K562 (cell line): ENCODE data around the gene FUT2. TPM values are rescaled to one million over a fixed set of nuclear protein-coding genes. Genes with fewer than 3 reads are reported as not detected.
A peak's percentile ranks its signal among the peaks of the same experiment; 100 is the strongest.

Experiments
- ATAC-seq: fragments of 200-7000 bp; cut with Tn5 transposase; 3 replicates; pipeline ENCODE4 v1.9.1; 2020; ENCODE audit warnings: moderate library complexity
- BruUV-seq: library from RNA; stranded (reverse); fragments of 400-500 nt; replicated peaks from 2 replicates; lab custom pipeline; 2021; lab: Mats Ljungman, UMichigan
- CTCF ChIA-PET: fragments of 300-600 bp; formaldehyde crosslinking; extraction: SDS; loops from one replicate; lab custom pipeline; 2021; ENCODE audit warnings: low intra/inter-chr PET ratio; lab: Yijun Ruan, JAX
- POLR2A ChIA-PET: fragments of 300-600, 350-650 bp; sonication (Branson Sonifier 250); formaldehyde crosslinking; extraction: SDS; loops from one replicate; lab custom pipeline; 2021; ENCODE audit warnings: antibody characterized with exemption, inconsistent platforms; lab: Yijun Ruan, JAX
- DNase-seq, 4 experiments: peaks; one replicate each; pipeline versions ENCODE4 v3.0.0 to v3.0.0-alpha.2; 2011 to 2018; ENCODE audit warnings: low spot score in 3 of 4, mixed read lengths in 3 of 4; ENCODE audit errors: extremely low read depth in 1 of 4
- FAIRE-seq: peaks from 2 replicates; lab custom pipeline; 2011; peaks lifted over from hg19 to GRCh38; lab: Jason Lieb, UNC
- H2AFZ ChIP-seq: 2 replicates; pipeline ENCODE4 v1.6.0; 2011; ENCODE audit warnings: low read depth, low read length, control low read depth, inconsistent platforms
- H3K27ac ChIP-seq: fragments of 200-600 bp; 3 replicates; pipeline ENCODE4 v1.8.0; 2011; ENCODE audit warnings: low read depth, mild to moderate bottlenecking, control low read depth, inconsistent platforms, low read length, moderate library complexity, mixed read lengths; ENCODE audit errors: extremely low read depth
- H3K27me3 ChIP-seq, 2 experiments: fragments of 300-600 bp in 1 of 2; 2 replicates in 1 of 2; 3 replicates in 1 of 2; pipeline versions ENCODE4 v1.6.0 to v1.8.0; 2011; ENCODE audit warnings: inconsistent platforms in 2 of 2, low read length in 2 of 2, mild to moderate bottlenecking in 1 of 2, mixed read lengths in 1 of 2, moderate library complexity in 1 of 2; ENCODE audit not compliant: control insufficient read depth in 2 of 2, insufficient read depth in 2 of 2
- H3K36me3 ChIP-seq: fragments of 300-600 bp; 3 replicates; pipeline ENCODE4 v1.8.0; 2011; ENCODE audit warnings: mild to moderate bottlenecking, low read length, inconsistent platforms; ENCODE audit not compliant: control insufficient read depth, insufficient read depth
- H3K4me1 ChIP-seq, 2 experiments: fragments of 200-600 bp in 1 of 2; replicated peaks in 1 of 2; 2 replicates in 1 of 2; 3 replicates in 1 of 2; pipeline versions ENCODE4 v1.5.1 to v1.8.0; 2011; ENCODE audit warnings: inconsistent platforms in 2 of 2, low read length in 2 of 2, mild to moderate bottlenecking in 1 of 2, mixed read lengths in 1 of 2, moderate library complexity in 1 of 2; ENCODE audit not compliant: control insufficient read depth in 2 of 2, insufficient read depth in 2 of 2
- H3K4me2 ChIP-seq: 2 replicates; pipeline ENCODE4 v1.6.1; 2011; ENCODE audit warnings: low read length, control low read depth, inconsistent platforms, mixed read lengths; ENCODE audit not compliant: insufficient read depth
- H3K4me3 ChIP-seq: fragments of 200-600 bp; sonication (generic), shearing (Covaris generic); 2 replicates; pipeline ENCODE4 v1.5.1; 2016; ENCODE audit warnings: control low read depth, inconsistent platforms
- H3K79me2 ChIP-seq: fragments of 200-600 bp; 3 replicates; pipeline ENCODE4 v1.8.0; 2011; ENCODE audit warnings: low read length, inconsistent platforms; ENCODE audit not compliant: control insufficient read depth, insufficient read depth
- H3K9ac ChIP-seq, 2 experiments: 2 replicates each; pipeline versions ENCODE4 v1.6.0 to v1.6.1; 2011; ENCODE audit warnings: low read depth in 2 of 2, low read length in 2 of 2, control low read depth in 1 of 2, inconsistent platforms in 1 of 2, mild to moderate bottlenecking in 1 of 2, mixed read lengths in 1 of 2; ENCODE audit not compliant: insufficient read depth in 1 of 2
- H3K9me1 ChIP-seq: one replicate; pipeline ENCODE4 v1.6.0; 2011; ENCODE audit warnings: inconsistent platforms, mild to moderate bottlenecking, low read length, moderate library complexity; ENCODE audit not compliant: control insufficient read depth, insufficient read depth
- H3K9me3 ChIP-seq: replicated peaks from 2 replicates; pipeline ENCODE4 v1.5.1; 2011; ENCODE audit warnings: low read depth, low read length, inconsistent platforms; ENCODE audit not compliant: control insufficient read depth, insufficient read depth
- H4K20me1 ChIP-seq: replicated peaks from 2 replicates; pipeline ENCODE4 v1.6.1; 2011; ENCODE audit warnings: low read length, inconsistent platforms, mixed read lengths; ENCODE audit not compliant: control insufficient read depth, insufficient read depth
- BCOR ChIP-seq: fragments of 450-650 bp; IDR thresholded peaks from 2 replicates; pipeline ENCODE4 v1.6.1; 2016
- CBFA2T3 ChIP-seq: fragments of 450-650 bp; IDR thresholded peaks from 2 replicates; pipeline ENCODE4 v1.6.1; 2017
- CEBPG ChIP-seq, 3 experiments: fragments of 200-800 bp in 1 of 3; sonication (Bioruptor generic) in 1 of 3; sonication (generic) in 1 of 3; formaldehyde crosslinking in 1 of 3; IDR thresholded peaks in 2 of 3; conservative IDR thresholded peaks in 1 of 3; 2 replicates each; pipeline versions ENCODE4 v1.6.1 to v1.8.0; 2016 to 2022; ENCODE audit warnings: missing compliant biosample characterization in 2 of 3, missing genetic modification characterization in 2 of 3, mild to moderate bottlenecking in 1 of 3, missing genetic modification reagents in 1 of 3
- COPS2 ChIP-seq: fragments of 450-650 bp; conservative IDR thresholded peaks from 2 replicates; pipeline ENCODE4 v1.6.1; 2016; ENCODE audit warnings: mild to moderate bottlenecking, moderate library complexity
- CREM ChIP-seq: IDR thresholded peaks from 2 replicates; pipeline ENCODE4 v1.6.1; 2014; ENCODE audit warnings: antibody characterized with exemption, low read depth
- EP300 ChIP-seq: IDR thresholded peaks from 2 replicates; pipeline ENCODE4 v1.6.1; 2012; ENCODE audit warnings: low read length, improper control_type of control experiment
- IRF2 ChIP-seq: sonication (generic); formaldehyde crosslinking; IDR thresholded peaks from 2 replicates; pipeline ENCODE4 v1.8.1; 2022; ENCODE audit warnings: mild to moderate bottlenecking, missing genetic modification reagents
- KDM1A ChIP-seq, 2 experiments: fragments of 450-650 bp; IDR thresholded peaks; 2 replicates each; pipeline ENCODE4 v1.6.1; 2016; ENCODE audit warnings: mild to moderate bottlenecking in 2 of 2
- KLF13 ChIP-seq: fragments of 450-650 bp; IDR thresholded peaks from 2 replicates; pipeline ENCODE4 v1.6.1; 2016; ENCODE audit warnings: missing genetic modification characterization, low read depth, mild to moderate bottlenecking, missing compliant biosample characterization, moderate library complexity, borderline replicate concordance
- PURB ChIP-seq: sonication (generic); formaldehyde crosslinking; IDR thresholded peaks from 2 replicates; pipeline ENCODE4 v1.9.0; 2021; ENCODE audit warnings: low read depth, mild to moderate bottlenecking, missing genetic modification reagents
- RBM25 ChIP-seq: fragments of 200-400 bp; formaldehyde crosslinking; IDR thresholded peaks from 2 replicates; pipeline ENCODE4 v1.6.1; 2018; ENCODE audit warnings: low read length, low read depth, moderate library complexity; ENCODE audit not compliant: severe bottlenecking
- RCOR1 ChIP-seq, 2 experiments: IDR thresholded peaks; 2 replicates each; pipeline ENCODE4 v1.6.1; 2012; ENCODE audit warnings: low read depth in 2 of 2, low read length in 2 of 2, borderline replicate concordance in 1 of 2, improper control_type of control experiment in 1 of 2
- RUNX1 ChIP-seq: sonication (generic); IDR thresholded peaks from 2 replicates; pipeline ENCODE4 v1.6.1; 2016; ENCODE audit warnings: antibody characterized with exemption, low read depth
- SOX6 ChIP-seq: fragments of 450-650 bp; IDR thresholded peaks from 2 replicates; pipeline ENCODE4 v1.6.1; 2014; ENCODE audit warnings: mild to moderate bottlenecking
- TAF9B ChIP-seq: fragments of 450-650 bp; IDR thresholded peaks from 2 replicates; pipeline ENCODE4 v1.6.1; 2018; ENCODE audit warnings: mild to moderate bottlenecking; ENCODE audit not compliant: partially characterized antibody
- ZFX ChIP-seq: sonication (generic); formaldehyde crosslinking; IDR thresholded peaks from 2 replicates; pipeline ENCODE4 v1.8.0; 2022; ENCODE audit warnings: mild to moderate bottlenecking, missing genetic modification reagents, moderate library complexity
- ZNF121 ChIP-seq: sonication (generic); formaldehyde crosslinking; conservative IDR thresholded peaks from 2 replicates; pipeline ENCODE4 v1.8.0; 2022; ENCODE audit warnings: missing genetic modification reagents
- ZNF316 ChIP-seq: fragments of 450-650 bp; IDR thresholded peaks from 2 replicates; pipeline ENCODE4 v1.6.1; 2016
- ZNF384 ChIP-seq: IDR thresholded peaks from 2 replicates; pipeline ENCODE4 v1.6.1; 2012; ENCODE audit warnings: low read depth, low read length, improper control_type of control experiment
- ZNF75A ChIP-seq: fragments of 450-650 bp; formaldehyde crosslinking; IDR thresholded peaks from 2 replicates; pipeline ENCODE4 v1.4.0; 2020; ENCODE audit warnings: mild to moderate bottlenecking
- WGBS: fragments of 100-300 bp; shearing (Covaris generic); methylation state at CpG from one replicate; pipeline ENCODE4 v1.1.6; 2016; ENCODE audit warnings: low coverage, mixed read lengths; ENCODE audit not compliant: insufficient coverage; ENCODE audit errors: missing lambda C conversion rate; 5-methylcytosine and 5-hydroxymethylcytosine counted together
- in situ Hi-C: fragments of 300-500 bp; cut with MboI; formaldehyde crosslinking; loops from 4 replicates; pipeline ENCODE4 v1.15.0; 2018; ENCODE audit warnings: inconsistent platforms, mixed read lengths
- intact Hi-C: fragments of 100-400 bp; cut with micrococcal nuclease; formaldehyde crosslinking; loops from 2 replicates; pipeline ENCODE4 v1.14.2; 2022
- polyA plus RNA-seq, 8 experiments: library from polyadenylated mRNA; depleted of rRNA in 4 of 8; stranded (reverse) in 5 of 8; unstranded in 3 of 8; fragments of >200 nt; fragmentation: Nextera tagmentation in 2 of 8; fragmentation: Illumina TruSeq in 1 of 8; extraction: Ambion mirVana in 2 of 8; extraction: Trizol in 1 of 8; gene quantifications; 2 replicates each; pipeline versions ENCODE4 v1.2.1 to v1.2.3, GENCODE V29; 2011 to 2014; ENCODE audit warnings: inconsistent platforms in 1 of 8, missing spikeins in 1 of 8
- total RNA-seq, 7 experiments: library from RNA; depleted of rRNA in 6 of 7; stranded (reverse); fragments of >200 nt in 6 of 7; fragmentation: Illumina TruSeq in 2 of 7; extraction: Trizol in 2 of 7; gene quantifications; 2 replicates each; pipeline versions ENCODE4 v1.2.1 to v1.2.3, GENCODE V29; 2011 to 2021; ENCODE audit warnings: low replicate concordance in 1 of 7
- TF ChIP-seq, protein P1 (sequence below), 2 experiments: fragments of 450-650 bp in 1 of 2; sonication (generic) in 1 of 2; formaldehyde crosslinking in 1 of 2; IDR thresholded peaks in 1 of 2; conservative IDR thresholded peaks in 1 of 2; 2 replicates each; pipeline versions ENCODE4 v1.6.1 to v1.8.1; 2016 to 2023; ENCODE audit warnings: mild to moderate bottlenecking in 2 of 2, moderate library complexity in 2 of 2, inconsistent platforms in 1 of 2, missing genetic modification reagents in 1 of 2

FUT2 gene
- total and polyA plus RNA-seq, 9 of the 15 experiments (the other 6 are each of a cell fraction or from before 2014, with no cell fraction given), result 0.03 to 0.04 TPM; not detected in 7

- H2AFZ ChIP-seq, result peak overlapping the region; percentile 24
- 42% methylated on average over 12 of the region's 12 CpGs for WGBS
- H3K27ac ChIP-seq, result no peak overlapping the region
- H3K79me2 ChIP-seq, result no peaks in the 10 kb centered on the region
- DNase-seq, result peak in 2 of 4 experiments; percentile 21 to 55
- CTCF ChIA-PET, result interaction anchor here (0.6 kb wide), 1 partner anchor 133 kb away, joined by 6 read pairs; no protein-coding TSS in a partner anchor
- intact Hi-C loops, result no loop called here
- peak overlapping the region in 1 of 2 experiments; percentile 61; a peak in 1 of 4 replicates for H3K9ac ChIP-seq
- no peak for ATAC-seq
- TF ChIP-seq ZNF384 (0 out of 2 replicates have a peak, but pooled peaks have one; percentile 5), EP300 (no peak), CEBPG (CRISPR knock-in tag; IDR thresholded peaks at IDR 0.05) (0 out of 2 replicates have a peak, but pooled peaks have one; percentile 7), CEBPG (tag; conservative IDR thresholded peaks at IDR 0.05 in 1 of 2, IDR thresholded peaks at IDR 0.05 in 1 of 2) (no peak), KLF13 (tag) (no peak), ZNF75A (CRISPR knock-in tag) (no peak), BCOR (peak; percentile 84), TAF9B (no peak), ZNF316 (no peak), ZNF121 (CRISPR knock-in tag) (peak; percentile 94), RCOR1 (IDR thresholded peaks at IDR 0.05; ENCODE audit: borderline replicate concordance in 1 of 2, low read depth in 2 of 2, low read length in 2 of 2) (no peak), IRF2 (no peak), RUNX1 (no peak), SOX6 (peak; percentile 39; the same call in 1 of the 2 replicates), PURB (no peak), CREM (peak; percentile 31; the same call in 1 of the 2 replicates), CBFA2T3 (0 out of 2 replicates have a peak, but pooled peaks have one; percentile 8), RBM25 (peak; percentile 34), COPS2 (no peak), KDM1A (IDR thresholded peaks at IDR 0.05) (0 out of 4 replicates have a peak, but pooled peaks of 1 of the 2 experiments have one; percentile 43), ZFX (CRISPR knock-in tag) (peak; percentile 23; the same call in 1 of the 2 replicates)
- TF ChIP-seq, protein P1, sequence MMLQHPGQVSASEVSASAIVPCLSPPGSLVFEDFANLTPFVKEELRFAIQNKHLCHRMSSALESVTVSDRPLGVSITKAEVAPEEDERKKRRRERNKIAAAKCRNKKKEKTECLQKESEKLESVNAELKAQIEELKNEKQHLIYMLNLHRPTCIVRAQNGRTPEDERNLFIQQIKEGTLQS (IDR thresholded peaks at IDR 0.05), result peak; percentile 2; the same call in 1 of the 2 replicates
- TF ChIP-seq, protein P1 (CRISPR knock-in tag; conservative IDR thresholded peaks at IDR 0.05), result no peak
- no peaks in the 10 kb centered on the region for H4K20me1 ChIP-seq
- in situ Hi-C loops, result no loop called here
- H3K4me1 ChIP-seq, result peaks cover 21 to 62% of the 10 kb centered on the region in 2 experiments
- H3K27me3 ChIP-seq, result no peaks in the 10 kb centered on the region
- H3K4me3 ChIP-seq, result no peak overlapping the region
- BruUV-seq, result no TSS peak
- no peaks in the 10 kb centered on the region for H3K9me1 ChIP-seq
- FAIRE-seq, result peak; percentile 65
- POLR2A ChIA-PET, result interaction anchor here (0.7 kb wide), 1 partner anchor 90 kb away, joined by 3 read pairs; no protein-coding TSS in a partner anchor
- no peaks in the 10 kb centered on the region for H3K36me3 ChIP-seq
- H3K9me3 ChIP-seq, result no peaks in the 10 kb centered on the region
- no peak overlapping the region for H3K4me2 ChIP-seq
These were observed 44.6 kb upstream of the FUT2 start for GRCh38 chr19:48650974-48651682.
